ENCODE measurements around the gene DYNAP.

The DYNAP gene

DNA sequence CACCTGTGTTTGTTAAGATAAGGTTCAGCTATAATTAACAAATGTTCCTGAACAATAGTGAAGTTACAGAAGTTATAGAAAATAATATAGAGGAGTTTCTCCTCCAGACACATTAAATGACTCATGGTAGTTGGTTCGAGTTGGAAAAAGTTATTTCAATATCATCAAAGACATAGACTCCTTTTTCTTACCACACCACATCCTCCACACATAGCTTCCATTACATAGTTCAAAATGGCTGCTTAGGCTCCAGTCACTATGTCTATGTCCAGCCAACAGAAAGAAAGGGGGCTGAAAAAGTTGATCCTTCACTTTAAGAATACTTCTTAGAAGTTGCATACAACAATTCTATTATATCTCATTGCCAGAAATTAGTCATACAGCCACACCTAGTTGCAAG lies 50.7 kb downstream of the DYNAP start:
- no peak overlapping the region for H3K4me3 ChIP-seq (ENCODE audit: low read depth in 1 of 2, low read length in 2 of 2)
- no peaks in the 10 kb centered on the region for H3K27me3 ChIP-seq (ENCODE audit: control insufficient read depth in 1 of 2, insufficient read depth in 2 of 2, low read length in 2 of 2)
- no peaks in the 10 kb centered on the region for H3K9me3 ChIP-seq (ENCODE audit: low read length)
- H3K4me1 ChIP-seq (ENCODE audit: insufficient read depth, low read length), result no peaks in the 10 kb centered on the region
- H3K27ac ChIP-seq (ENCODE audit: low read depth, low read length), result no peak overlapping the region
- no peak overlapping the region for H3K9ac ChIP-seq (ENCODE audit: low read length)
- H3K36me3 ChIP-seq (ENCODE audit: insufficient read depth, low read length), result no peaks in the 10 kb centered on the region

DNA sequence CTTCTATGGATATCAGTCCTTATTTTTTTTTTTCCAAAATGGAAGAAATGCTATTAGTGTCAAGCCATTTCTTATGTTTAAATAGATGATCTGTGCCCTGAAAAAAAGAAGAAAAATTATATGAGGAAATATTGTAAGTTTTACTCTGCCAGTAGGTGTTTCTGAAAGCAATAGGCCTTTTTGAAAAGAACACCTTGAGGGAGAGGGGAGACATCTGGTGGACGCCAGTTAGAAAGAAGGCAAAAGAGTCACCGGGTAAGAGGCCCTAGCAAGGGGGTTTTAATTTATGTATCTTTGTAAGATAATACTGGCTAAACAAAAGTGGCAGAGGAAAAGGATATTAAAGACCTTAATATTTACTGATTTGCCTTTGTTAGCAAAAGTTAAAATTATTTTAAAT lies 56.1 kb downstream of the DYNAP start:
- Histone ChIP-seq H3K9ac (ENCODE audit: low read length) (no peak overlapping the region), H3K4me3 (ENCODE audit: low read depth in 1 of 2, low read length in 2 of 2) (no peak overlapping the region), H3K27me3 (ENCODE audit: control insufficient read depth in 1 of 2, insufficient read depth in 2 of 2, low read length in 2 of 2) (no peaks in the 10 kb centered on the region), H3K27ac (ENCODE audit: low read depth, low read length) (no peak overlapping the region), H3K4me1 (ENCODE audit: insufficient read depth, low read length) (no peaks in the 10 kb centered on the region), H3K9me3 (ENCODE audit: low read length) (no peaks in the 10 kb centered on the region), H3K36me3 (ENCODE audit: insufficient read depth, low read length) (no peaks in the 10 kb centered on the region)
